KMS-11 (cell line): Measurements from ENCODE around the gene DDX27.

ENCODE experiments used
- H2AFZ ChIP-seq: fragments of 200-600 bp; sonication (generic); 2 replicates; pipeline ENCODE4 v1.6.1; 2016; ENCODE audit warnings: antibody characterized with exemption, mixed run types, low read depth
- H3K27ac ChIP-seq: fragments of 200-600 bp; sonication (generic); 2 replicates; pipeline ENCODE4 v1.6.1; 2016; ENCODE audit warnings: mild to moderate bottlenecking, mixed run types
- H3K27me3 ChIP-seq: fragments of 200-600 bp; sonication (generic); 2 replicates; pipeline ENCODE4 v1.6.1; 2017; ENCODE audit warnings: mild to moderate bottlenecking, low read depth, mixed run types, moderate library complexity; ENCODE audit not compliant: insufficient read depth
- H3K36me3 ChIP-seq: fragments of 200-600 bp; sonication (generic); 2 replicates; pipeline ENCODE4 v1.6.1; 2017; ENCODE audit warnings: mild to moderate bottlenecking, mixed run types; ENCODE audit not compliant: insufficient read depth
- H3K4me1 ChIP-seq: fragments of 200-600 bp; sonication (generic); 2 replicates; pipeline ENCODE4 v1.6.1; 2016; ENCODE audit warnings: mild to moderate bottlenecking, low read depth, mixed run types; ENCODE audit not compliant: poor library complexity, severe bottlenecking
- H3K4me2 ChIP-seq: fragments of 200-600 bp; sonication (generic); 2 replicates; pipeline ENCODE4 v1.7.0; 2016; ENCODE audit warnings: mild to moderate bottlenecking, mixed run types
- H3K4me3 ChIP-seq: fragments of 200-600 bp; sonication (generic); IDR thresholded peaks from 2 replicates; pipeline ENCODE4 v1.6.1; 2017; ENCODE audit warnings: low read depth, low read length, mixed read lengths; ENCODE audit not compliant: insufficient read depth
- H3K79me2 ChIP-seq: fragments of 200-600 bp; sonication (generic); 2 replicates; pipeline ENCODE4 v1.6.1; 2016; ENCODE audit warnings: low read depth, mixed run types; ENCODE audit not compliant: insufficient read depth
- H3K9ac ChIP-seq: fragments of 200-600 bp; sonication (generic); 2 replicates; pipeline ENCODE4 v1.6.1; 2016; ENCODE audit warnings: mild to moderate bottlenecking, mixed run types
- H4K20me1 ChIP-seq: fragments of 200-600 bp; sonication (generic); 2 replicates; pipeline ENCODE4 v1.6.1; 2016; ENCODE audit warnings: mild to moderate bottlenecking, mixed run types; ENCODE audit not compliant: insufficient read depth
- TF ChIP-seq, protein P1 (sequence below): fragments of 200-600 bp; sonication (generic); conservative IDR thresholded peaks from 2 replicates; pipeline ENCODE4 v1.6.1; 2017; ENCODE audit warnings: low read depth, mild to moderate bottlenecking, antibody characterized with exemption, low read length, moderate library complexity, mixed read lengths

DDX27 gene

DNA sequence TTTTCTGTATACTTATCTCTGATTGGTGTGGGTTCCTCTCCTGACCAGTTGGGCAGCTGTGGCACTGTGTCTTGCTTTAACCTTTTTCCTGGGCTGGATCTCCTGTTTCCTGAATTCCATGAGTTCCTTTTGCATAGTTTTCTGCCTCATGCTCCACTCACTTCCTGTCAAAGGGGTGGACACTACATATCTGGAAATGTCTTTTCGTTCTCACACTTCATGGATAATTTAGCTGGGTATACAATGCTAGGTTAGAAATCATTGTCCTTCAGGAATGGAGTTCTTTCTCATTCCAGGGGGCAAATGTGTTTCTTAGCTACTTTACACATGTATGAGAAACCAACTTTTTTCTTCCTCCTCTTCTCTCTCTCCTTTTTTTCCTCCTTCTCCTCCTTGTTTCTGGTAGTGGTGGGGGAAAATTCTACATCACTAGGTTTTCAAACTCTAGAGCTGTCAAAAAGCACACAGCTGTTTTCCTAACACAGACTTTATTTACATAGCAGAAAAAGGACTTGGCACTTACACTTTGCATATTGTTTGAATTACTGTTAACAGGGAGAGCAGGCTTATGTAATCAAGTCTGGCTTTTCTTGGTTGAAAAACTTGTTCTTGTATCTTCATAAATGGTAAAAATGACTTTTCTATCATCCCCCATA, 9.0 kb upstream of the DDX27 start:
- no peaks in the 10 kb centered on the region for H3K36me3 ChIP-seq
- TF ChIP-seq, protein P1, sequence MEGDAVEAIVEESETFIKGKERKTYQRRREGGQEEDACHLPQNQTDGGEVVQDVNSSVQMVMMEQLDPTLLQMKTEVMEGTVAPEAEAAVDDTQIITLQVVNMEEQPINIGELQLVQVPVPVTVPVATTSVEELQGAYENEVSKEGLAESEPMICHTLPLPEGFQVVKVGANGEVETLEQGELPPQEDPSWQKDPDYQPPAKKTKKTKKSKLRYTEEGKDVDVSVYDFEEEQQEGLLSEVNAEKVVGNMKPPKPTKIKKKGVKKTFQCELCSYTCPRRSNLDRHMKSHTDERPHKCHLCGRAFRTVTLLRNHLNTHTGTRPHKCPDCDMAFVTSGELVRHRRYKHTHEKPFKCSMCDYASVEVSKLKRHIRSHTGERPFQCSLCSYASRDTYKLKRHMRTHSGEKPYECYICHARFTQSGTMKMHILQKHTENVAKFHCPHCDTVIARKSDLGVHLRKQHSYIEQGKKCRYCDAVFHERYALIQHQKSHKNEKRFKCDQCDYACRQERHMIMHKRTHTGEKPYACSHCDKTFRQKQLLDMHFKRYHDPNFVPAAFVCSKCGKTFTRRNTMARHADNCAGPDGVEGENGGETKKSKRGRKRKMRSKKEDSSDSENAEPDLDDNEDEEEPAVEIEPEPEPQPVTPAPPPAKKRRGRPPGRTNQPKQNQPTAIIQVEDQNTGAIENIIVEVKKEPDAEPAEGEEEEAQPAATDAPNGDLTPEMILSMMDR = no peak
- H3K27ac ChIP-seq = no peak overlapping the region
- no peak overlapping the region for H3K4me3 ChIP-seq
- H3K9ac ChIP-seq = no peak overlapping the region
- no peak overlapping the region for H3K4me2 ChIP-seq
- H4K20me1 ChIP-seq = no peaks in the 10 kb centered on the region
- no peaks in the 10 kb centered on the region for H3K79me2 ChIP-seq
- H3K4me1 ChIP-seq = no peaks in the 10 kb centered on the region
- H3K27me3 ChIP-seq = no peaks in the 10 kb centered on the region
- H2AFZ ChIP-seq = no peak overlapping the region

DNA sequence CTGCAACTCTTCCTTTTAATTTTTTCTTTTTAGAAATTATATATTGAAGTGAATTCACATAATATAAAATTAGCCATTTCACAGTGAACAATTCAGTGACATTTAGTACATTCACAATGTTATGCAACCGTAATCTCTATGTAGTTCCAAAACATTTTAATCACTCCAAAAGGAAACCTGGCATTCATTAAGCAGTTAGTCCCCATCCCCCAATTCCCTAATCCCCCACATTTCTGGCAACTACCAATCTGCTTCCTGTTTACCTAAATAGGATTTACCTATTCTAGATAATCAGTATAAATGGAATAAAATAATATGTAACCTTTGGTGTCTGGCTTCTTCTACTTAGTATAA, 8.5 kb upstream of the DDX27 start:
- no peak overlapping the region for H3K27ac ChIP-seq
- H2AFZ ChIP-seq = no peak overlapping the region
- TF ChIP-seq, protein P1 = no peak
- H3K79me2 ChIP-seq = no peaks in the 10 kb centered on the region
- no peaks in the 10 kb centered on the region for H3K36me3 ChIP-seq
- H3K4me2 ChIP-seq = no peak overlapping the region
- no peak overlapping the region for H3K9ac ChIP-seq
- H3K27me3 ChIP-seq = no peaks in the 10 kb centered on the region
- no peaks in the 10 kb centered on the region for H4K20me1 ChIP-seq
- no peak overlapping the region for H3K4me3 ChIP-seq
- H3K4me1 ChIP-seq = no peaks in the 10 kb centered on the region

DNA sequence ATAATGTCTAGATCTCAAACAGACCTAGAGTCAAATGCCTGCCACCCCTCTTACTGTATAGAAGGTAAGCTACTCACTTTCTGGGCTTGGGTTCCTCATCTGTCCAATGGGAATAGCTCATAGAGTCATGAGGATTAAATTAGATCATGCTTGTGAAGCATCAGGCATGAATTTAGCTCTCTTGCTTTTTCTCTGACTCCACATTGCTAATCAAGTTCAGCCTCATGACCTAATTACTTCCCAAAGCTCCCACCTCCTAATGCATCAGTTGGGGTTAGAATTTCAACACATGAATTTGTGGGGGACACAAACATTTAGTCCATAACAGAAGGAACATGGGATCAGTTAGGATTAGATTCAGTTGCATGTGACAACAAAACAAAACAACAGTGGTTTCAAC, 4.6 kb upstream of the DDX27 start:
- TF ChIP-seq, protein P1 = no peak
- no peaks in the 10 kb centered on the region for H3K27me3 ChIP-seq
- H2AFZ ChIP-seq = no peak overlapping the region
- peaks cover 4% of the 10 kb centered on the region for H3K79me2 ChIP-seq
- H3K9ac ChIP-seq = no peak overlapping the region
- H3K4me1 ChIP-seq = peaks cover 15% of the 10 kb centered on the region
- H4K20me1 ChIP-seq = no peaks in the 10 kb centered on the region
- H3K36me3 ChIP-seq = no peaks in the 10 kb centered on the region
- no peak overlapping the region for H3K4me2 ChIP-seq
- H3K27ac ChIP-seq = no peak overlapping the region
- H3K4me3 ChIP-seq = no peak overlapping the region

DNA sequence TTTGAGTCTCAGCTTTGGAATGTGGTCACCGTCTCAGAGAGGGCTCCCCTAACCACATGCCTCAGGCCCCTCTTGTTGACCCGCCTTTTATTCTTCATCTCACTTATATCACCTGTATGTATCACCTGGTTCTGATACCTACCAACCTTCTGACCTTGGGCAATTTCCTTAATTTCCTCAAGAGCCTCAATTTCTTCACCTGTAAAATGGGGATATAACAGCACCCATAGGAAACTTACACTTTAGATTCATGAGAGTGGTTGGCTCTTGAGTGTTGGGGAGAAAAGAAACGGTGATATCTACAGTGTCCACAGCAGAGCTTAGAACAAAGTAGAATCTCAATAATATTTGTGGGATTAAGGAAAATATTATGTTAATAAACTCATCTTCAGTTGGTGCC, 4.0 kb upstream of the DDX27 start:
- Histone ChIP-seq H3K79me2 (peaks cover 10% of the 10 kb centered on the region), H3K36me3 (no peaks in the 10 kb centered on the region), H3K27me3 (no peaks in the 10 kb centered on the region), H3K4me3 (no peak overlapping the region), H3K4me1 (peaks cover 17% of the 10 kb centered on the region), H4K20me1 (no peaks in the 10 kb centered on the region), H2AFZ (no peak overlapping the region), H3K4me2 (no peak overlapping the region), H3K9ac (no peak overlapping the region), H3K27ac (no peak overlapping the region)
- TF ChIP-seq, protein P1 = no peak
